GM12874 (cell line): ENCODE measurements around the gene SH3BGRL2.

Experiments
- TF ChIP-seq, protein P1 (sequence below): IDR thresholded peaks from 2 replicates; pipeline ENCODE4 v1.5.1; 2011; ENCODE audit warnings: low read depth, mild to moderate bottlenecking, control low read depth, low read length, moderate library complexity; ENCODE audit not compliant: insufficient read depth

The SH3BGRL2 gene

DNA sequence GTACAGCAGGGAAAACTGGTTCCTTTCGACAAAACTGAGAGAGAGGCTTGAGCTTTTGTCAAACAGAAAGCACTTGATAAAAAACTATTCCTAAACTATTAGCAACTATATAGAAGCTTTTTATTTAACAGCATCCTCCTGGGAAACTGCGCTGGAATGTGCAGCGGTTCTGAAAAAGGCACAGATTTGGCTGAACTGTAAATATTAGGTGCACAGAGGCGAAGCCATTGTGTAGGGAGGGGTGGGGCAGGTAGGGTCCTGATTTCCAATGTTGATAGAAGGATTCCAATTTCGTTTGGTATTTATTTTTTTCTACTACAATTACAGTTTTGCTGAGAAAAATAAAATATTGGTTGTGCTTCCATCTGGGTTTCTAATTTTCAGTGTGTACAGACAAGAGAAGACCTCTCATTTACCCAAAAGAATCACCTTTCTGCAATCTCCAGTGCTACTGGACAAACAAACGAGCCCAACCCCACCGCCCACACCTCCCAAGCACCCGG lies 698 bp upstream of the SH3BGRL2 start:
- TF ChIP-seq, protein P1, sequence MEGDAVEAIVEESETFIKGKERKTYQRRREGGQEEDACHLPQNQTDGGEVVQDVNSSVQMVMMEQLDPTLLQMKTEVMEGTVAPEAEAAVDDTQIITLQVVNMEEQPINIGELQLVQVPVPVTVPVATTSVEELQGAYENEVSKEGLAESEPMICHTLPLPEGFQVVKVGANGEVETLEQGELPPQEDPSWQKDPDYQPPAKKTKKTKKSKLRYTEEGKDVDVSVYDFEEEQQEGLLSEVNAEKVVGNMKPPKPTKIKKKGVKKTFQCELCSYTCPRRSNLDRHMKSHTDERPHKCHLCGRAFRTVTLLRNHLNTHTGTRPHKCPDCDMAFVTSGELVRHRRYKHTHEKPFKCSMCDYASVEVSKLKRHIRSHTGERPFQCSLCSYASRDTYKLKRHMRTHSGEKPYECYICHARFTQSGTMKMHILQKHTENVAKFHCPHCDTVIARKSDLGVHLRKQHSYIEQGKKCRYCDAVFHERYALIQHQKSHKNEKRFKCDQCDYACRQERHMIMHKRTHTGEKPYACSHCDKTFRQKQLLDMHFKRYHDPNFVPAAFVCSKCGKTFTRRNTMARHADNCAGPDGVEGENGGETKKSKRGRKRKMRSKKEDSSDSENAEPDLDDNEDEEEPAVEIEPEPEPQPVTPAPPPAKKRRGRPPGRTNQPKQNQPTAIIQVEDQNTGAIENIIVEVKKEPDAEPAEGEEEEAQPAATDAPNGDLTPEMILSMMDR: no peak

DNA sequence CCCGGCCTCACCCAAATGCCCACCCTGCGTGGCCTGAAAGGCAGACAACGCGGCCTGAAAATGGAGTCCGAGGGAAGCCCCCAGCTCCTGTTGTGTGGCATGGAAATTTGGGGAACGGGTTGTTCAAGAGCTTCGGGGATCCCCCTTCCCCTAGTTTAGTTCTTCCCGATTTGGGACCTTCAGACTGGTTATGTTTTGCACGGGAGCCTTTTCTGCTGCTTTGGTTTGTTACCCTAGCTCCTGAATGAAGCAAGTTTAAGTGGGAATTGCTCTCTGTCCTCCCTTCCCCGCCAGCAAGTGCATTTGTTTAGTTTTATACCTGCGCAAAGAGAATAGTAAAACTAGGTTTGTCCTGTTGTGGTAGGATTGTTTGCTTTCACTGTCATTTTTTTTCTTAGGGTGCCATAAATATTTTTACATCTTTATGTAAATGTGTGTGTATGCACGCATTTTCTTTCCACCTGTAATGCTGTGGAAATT lies 604 bp downstream of the SH3BGRL2 start:
- TF ChIP-seq, protein P1: no peak

DNA sequence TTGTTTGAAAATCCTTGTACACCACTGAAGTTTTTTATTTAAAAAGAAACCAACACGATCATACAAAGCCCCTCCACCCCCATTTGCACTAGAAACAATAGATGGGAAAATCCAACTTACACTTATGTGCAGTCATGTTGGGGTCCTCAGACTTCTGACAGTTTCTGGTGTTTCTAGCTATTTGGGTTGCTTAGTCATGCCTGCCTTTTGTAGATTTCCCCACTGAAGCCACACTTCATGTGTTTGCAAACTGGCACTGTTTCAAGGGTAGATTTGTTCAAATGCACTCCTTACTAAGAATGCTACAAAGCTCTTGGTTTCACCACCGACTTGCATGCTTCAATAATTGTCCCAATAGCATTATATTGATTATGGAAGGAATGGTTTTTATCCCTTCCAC lies 1.5 kb downstream of the SH3BGRL2 start:
- TF ChIP-seq, protein P1: no peak

DNA sequence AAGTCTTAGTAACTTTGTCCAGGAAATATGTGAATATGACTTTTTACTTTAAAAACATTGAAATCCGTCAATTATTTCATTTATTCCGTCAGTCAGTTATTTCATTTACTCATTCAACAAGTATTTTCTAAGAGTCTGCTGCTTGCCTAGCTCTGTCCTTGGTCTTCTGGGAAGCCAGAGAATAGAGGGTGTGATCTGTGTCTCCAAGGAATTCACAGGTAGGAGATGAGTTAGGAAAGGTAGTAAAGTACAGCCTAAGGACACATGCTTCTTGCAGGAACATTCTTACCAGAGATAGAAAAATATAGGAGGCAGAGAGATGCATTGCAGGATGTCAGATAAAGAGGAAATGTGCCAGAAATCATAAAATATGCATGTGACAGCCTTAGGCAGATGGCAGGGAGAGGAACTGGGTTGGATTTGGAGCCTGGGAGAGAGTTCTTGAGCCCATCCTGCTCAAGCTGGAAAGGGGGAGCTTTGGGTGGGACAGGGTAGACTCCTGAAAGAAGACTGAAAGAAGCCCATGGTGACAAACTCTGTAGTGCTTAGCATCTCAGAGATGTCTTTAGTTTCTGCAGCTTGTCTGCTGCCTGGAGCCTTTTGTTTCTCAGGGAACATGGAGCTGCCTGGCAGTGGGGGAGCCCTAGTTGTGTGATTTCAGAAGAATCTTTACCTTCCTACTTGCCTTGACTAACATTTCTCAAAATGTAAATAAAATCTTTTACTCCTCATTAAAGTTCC lies 3.5 kb downstream of the SH3BGRL2 start:
- TF ChIP-seq, protein P1: no peak

DNA sequence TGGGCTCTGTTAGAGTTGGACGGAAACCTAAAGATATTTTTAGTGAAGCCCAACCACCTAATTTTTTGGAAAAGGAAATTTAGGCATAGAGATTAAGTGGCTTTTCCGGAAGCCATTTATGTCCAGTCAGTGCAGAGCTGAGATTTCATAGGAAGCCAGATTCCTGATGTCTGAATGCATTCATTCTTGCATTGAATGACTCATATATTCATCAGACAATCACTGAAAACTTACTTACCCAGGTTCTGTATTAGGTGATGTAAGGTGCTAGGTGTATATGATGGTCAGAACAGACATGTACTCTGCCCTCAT lies 4.1 kb downstream of the SH3BGRL2 start:
- TF ChIP-seq, protein P1: no peak

DNA sequence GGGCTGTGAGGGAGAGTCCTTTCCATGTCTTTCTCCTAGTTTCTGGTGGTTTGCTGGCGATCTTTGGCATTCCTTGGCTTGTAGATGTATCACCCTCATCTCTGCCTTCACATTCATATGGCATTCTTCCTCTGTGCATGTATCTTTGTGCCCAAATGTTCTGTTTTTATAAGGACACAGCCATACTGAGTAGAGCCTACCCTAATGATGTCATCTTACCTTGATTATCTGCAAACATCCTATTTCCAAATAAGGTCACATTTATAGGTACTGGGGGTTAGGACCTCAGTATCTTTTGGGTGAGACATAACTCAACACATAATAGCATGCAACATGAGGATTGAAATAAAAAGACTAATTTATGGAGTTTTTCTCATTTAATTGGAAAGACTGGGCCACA lies 5.5 kb downstream of the SH3BGRL2 start:
- TF ChIP-seq, protein P1: no peak

DNA sequence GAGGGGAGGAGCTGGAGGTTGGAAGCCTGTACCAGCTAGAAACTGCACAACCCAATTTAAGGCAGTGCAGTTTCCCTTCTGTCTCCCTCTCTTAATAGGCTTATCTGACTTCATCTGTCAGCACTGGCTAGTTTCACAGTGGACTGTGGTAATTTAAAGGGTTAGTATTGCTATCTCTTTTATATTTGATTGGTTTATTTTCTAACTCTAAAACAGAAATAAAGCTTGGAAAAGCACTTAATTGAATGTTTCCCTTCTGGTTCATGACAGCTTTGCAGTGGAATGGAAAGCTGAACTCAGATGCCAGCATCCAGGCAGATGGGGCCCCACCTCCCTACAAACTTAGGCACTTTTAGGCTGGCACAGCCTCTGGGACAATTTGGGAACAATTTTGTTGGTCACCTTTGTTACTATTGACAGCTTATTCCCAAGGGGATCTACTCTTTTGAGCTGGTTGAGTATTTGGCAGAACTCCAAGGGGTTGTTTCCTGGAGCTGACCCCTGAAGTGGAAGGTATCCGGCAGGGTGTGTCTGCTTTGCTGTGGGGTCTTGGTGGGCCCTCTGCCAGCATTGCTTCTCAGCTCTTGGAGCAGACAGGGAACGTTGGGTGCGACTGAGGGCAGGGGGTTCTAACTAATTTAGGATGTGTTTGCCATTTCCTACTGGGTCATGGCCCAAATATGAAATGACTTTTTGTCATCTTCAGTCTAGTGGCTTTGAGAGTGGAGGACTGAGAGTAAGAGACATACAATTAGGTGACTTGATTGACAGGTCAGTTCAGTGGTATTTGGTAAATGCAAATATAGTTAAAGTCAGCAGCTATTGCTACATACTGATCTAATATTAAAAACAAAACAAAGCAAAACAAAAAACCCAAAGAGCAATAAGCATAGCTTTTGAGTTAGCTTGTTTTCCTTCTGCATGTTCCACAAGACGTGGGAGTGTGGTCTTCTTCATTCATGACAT lies 9.3 kb downstream of the SH3BGRL2 start:
- TF ChIP-seq, protein P1: no peak
